Smooth muscle cell (in vitro differentiated cells): ENCODE measurements around the gene MEGF10. TPM values are rescaled to one million over a fixed set of nuclear protein-coding genes. Genes with fewer than 3 reads are reported as not detected.

Source experiments
- DNase-seq: peaks from one replicate; lab custom pipeline; 2025; ENCODE audit not compliant: unreplicated experiment; lab: John Stamatoyannopoulos, UW
- H2AFZ ChIP-seq: fragments of 200-600 bp; sonication (generic); 2 replicates; pipeline ENCODE4 v1.6.0; 2016; ENCODE audit warnings: antibody characterized with exemption, low read depth, mild to moderate bottlenecking
- H3F3A ChIP-seq: fragments of 200-600 bp; sonication (generic); 2 replicates; pipeline ENCODE4 v1.6.0; 2017; ENCODE audit warnings: antibody characterized with exemption, low read depth
- H3K27ac ChIP-seq: fragments of 200-600 bp; sonication (generic); 2 replicates; pipeline ENCODE4 v1.5.1; 2016; ENCODE audit warnings: low read depth, mild to moderate bottlenecking
- H3K27me3 ChIP-seq: fragments of 200-600 bp; sonication (generic); 2 replicates; pipeline ENCODE4 v1.6.1; 2016; ENCODE audit warnings: low read depth, mild to moderate bottlenecking
- H3K36me3 ChIP-seq: fragments of 200-600 bp; sonication (generic); 2 replicates; pipeline ENCODE4 v1.5.1; 2016; ENCODE audit warnings: low read depth
- H3K4me1 ChIP-seq: fragments of 200-600 bp; sonication (generic); 2 replicates; pipeline ENCODE4 v1.5.1; 2016; ENCODE audit warnings: low read depth
- H3K4me2 ChIP-seq: fragments of 200-600 bp; sonication (generic); 2 replicates; pipeline ENCODE4 v1.6.0; 2016; ENCODE audit warnings: mild to moderate bottlenecking
- H3K4me3 ChIP-seq: fragments of 200-600 bp; sonication (generic); 2 replicates; pipeline ENCODE4 v1.5.1; 2016; ENCODE audit warnings: mild to moderate bottlenecking
- H3K79me2 ChIP-seq: fragments of 200-600 bp; sonication (generic); 2 replicates; pipeline ENCODE4 v1.6.0; 2016; ENCODE audit warnings: low read depth, mild to moderate bottlenecking
- H3K9ac ChIP-seq: fragments of 200-600 bp; sonication (generic); 2 replicates; pipeline ENCODE4 v1.6.0; 2016; ENCODE audit warnings: low read depth
- H3K9me3 ChIP-seq: fragments of 200-600 bp; sonication (generic); replicated peaks from 2 replicates; pipeline ENCODE4 v1.5.1; 2016; ENCODE audit warnings: low read depth
- H4K20me1 ChIP-seq: fragments of 200-600 bp; sonication (generic); 2 replicates; pipeline ENCODE4 v1.6.0; 2016; ENCODE audit warnings: low read depth
- WGBS: methylation state at CpG from one replicate; pipeline ENCODE4 v1.1.7; 2016; ENCODE audit warnings: low lambda C conversion rate; 5-methylcytosine and 5-hydroxymethylcytosine counted together
- polyA plus RNA-seq: library from polyadenylated mRNA; unstranded; fragments of >200 nt; fragmentation: Nextera tagmentation; extraction: Ambion mirVana; gene quantifications from 2 replicates; pipeline ENCODE4 v1.2.1, GENCODE V29; 2016
- total RNA-seq: library from RNA; depleted of rRNA; stranded (reverse); fragments of >200 nt; gene quantifications from 2 replicates; pipeline ENCODE4 v1.2.3, GENCODE V29; 2014
- TF ChIP-seq, protein P1 (sequence below): fragments of 200-600 bp; sonication (generic); IDR thresholded peaks from 2 replicates; pipeline ENCODE4 v1.5.1; 2017; ENCODE audit warnings: borderline replicate concordance, mild to moderate bottlenecking, antibody characterized with exemption; ENCODE audit not compliant: insufficient read depth, poor library complexity, severe bottlenecking

MEGF10 gene
- total and polyA plus RNA-seq, 2 experiments from 2014 or later, result 0.83 to 3.6 TPM

- 76% methylated on average over 2 of the region's 2 CpGs for WGBS
- TF ChIP-seq, protein P1, sequence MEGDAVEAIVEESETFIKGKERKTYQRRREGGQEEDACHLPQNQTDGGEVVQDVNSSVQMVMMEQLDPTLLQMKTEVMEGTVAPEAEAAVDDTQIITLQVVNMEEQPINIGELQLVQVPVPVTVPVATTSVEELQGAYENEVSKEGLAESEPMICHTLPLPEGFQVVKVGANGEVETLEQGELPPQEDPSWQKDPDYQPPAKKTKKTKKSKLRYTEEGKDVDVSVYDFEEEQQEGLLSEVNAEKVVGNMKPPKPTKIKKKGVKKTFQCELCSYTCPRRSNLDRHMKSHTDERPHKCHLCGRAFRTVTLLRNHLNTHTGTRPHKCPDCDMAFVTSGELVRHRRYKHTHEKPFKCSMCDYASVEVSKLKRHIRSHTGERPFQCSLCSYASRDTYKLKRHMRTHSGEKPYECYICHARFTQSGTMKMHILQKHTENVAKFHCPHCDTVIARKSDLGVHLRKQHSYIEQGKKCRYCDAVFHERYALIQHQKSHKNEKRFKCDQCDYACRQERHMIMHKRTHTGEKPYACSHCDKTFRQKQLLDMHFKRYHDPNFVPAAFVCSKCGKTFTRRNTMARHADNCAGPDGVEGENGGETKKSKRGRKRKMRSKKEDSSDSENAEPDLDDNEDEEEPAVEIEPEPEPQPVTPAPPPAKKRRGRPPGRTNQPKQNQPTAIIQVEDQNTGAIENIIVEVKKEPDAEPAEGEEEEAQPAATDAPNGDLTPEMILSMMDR, result no peak
- H3K9me3 ChIP-seq, result no peaks in the 10 kb centered on the region
- no peaks in the 10 kb centered on the region for H4K20me1 ChIP-seq
- no peaks in the 10 kb centered on the region for H3K79me2 ChIP-seq
- no peak overlapping the region for H3K4me2 ChIP-seq
- no peak for DNase-seq
- no peak overlapping the region for H2AFZ ChIP-seq
- no peak overlapping the region for H3K9ac ChIP-seq
- no peak overlapping the region for H3K27ac ChIP-seq
- H3K4me3 ChIP-seq, result no peak overlapping the region
- no peaks in the 10 kb centered on the region for H3K36me3 ChIP-seq
- H3K27me3 ChIP-seq, result no peaks in the 10 kb centered on the region
- H3K4me1 ChIP-seq, result no peaks in the 10 kb centered on the region
- H3F3A ChIP-seq, result no peaks in the 10 kb centered on the region
Measured at GRCh38 chr5:127421471-127421870, 130.9 kb downstream of the MEGF10 start.

GRCh38 chr5:127423173-127423798, 132.7 kb downstream of the MEGF10 start:
- Histone ChIP-seq H3K9ac (no peak overlapping the region), H3K4me2 (no peak overlapping the region), H2AFZ (no peak overlapping the region), H3K4me1 (peaks cover 2% of the 10 kb centered on the region), H4K20me1 (no peaks in the 10 kb centered on the region), H3K9me3 (no peaks in the 10 kb centered on the region), H3K27me3 (no peaks in the 10 kb centered on the region), H3K36me3 (no peaks in the 10 kb centered on the region), H3K79me2 (no peaks in the 10 kb centered on the region), H3K27ac (no peak overlapping the region), H3F3A (no peaks in the 10 kb centered on the region), H3K4me3 (no peak overlapping the region)
- TF ChIP-seq, protein P1, result no peak
- 93% methylated on average over 4 of the region's 4 CpGs for WGBS
- no peak for DNase-seq

GRCh38 chr5:127425037-127425436, 134.4 kb downstream of the MEGF10 start:
- no peaks in the 10 kb centered on the region for H3K27me3 ChIP-seq
- no peaks in the 10 kb centered on the region for H3K36me3 ChIP-seq
- H3K27ac ChIP-seq, result no peak overlapping the region
- no peaks in the 10 kb centered on the region for H4K20me1 ChIP-seq
- peaks cover 6% of the 10 kb centered on the region for H3K4me1 ChIP-seq
- no peak overlapping the region for H3K9ac ChIP-seq
- TF ChIP-seq, protein P1, result no peak
- H3F3A ChIP-seq, result no peaks in the 10 kb centered on the region
- H3K79me2 ChIP-seq, result no peaks in the 10 kb centered on the region
- H2AFZ ChIP-seq, result no peak overlapping the region
- H3K4me3 ChIP-seq, result no peak overlapping the region
- no peak for DNase-seq
- no peak overlapping the region for H3K4me2 ChIP-seq
- no peaks in the 10 kb centered on the region for H3K9me3 ChIP-seq
- 28% methylated on average over 4 of the region's 4 CpGs for WGBS

- Histone ChIP-seq H3K36me3 (no peaks in the 10 kb centered on the region), H2AFZ (no peak overlapping the region), H3K4me1 (peaks cover 6% of the 10 kb centered on the region), H3K9ac (no peak overlapping the region), H4K20me1 (no peaks in the 10 kb centered on the region), H3K9me3 (no peaks in the 10 kb centered on the region), H3K27me3 (no peaks in the 10 kb centered on the region), H3K4me2 (no peak overlapping the region), H3F3A (no peaks in the 10 kb centered on the region), H3K4me3 (no peak overlapping the region), H3K79me2 (no peaks in the 10 kb centered on the region), H3K27ac (no peak overlapping the region)
- TF ChIP-seq, protein P1, result no peak
- DNase-seq, result no peak
- 71% methylated on average over 1 of the region's 1 CpG for WGBS
Measured at GRCh38 chr5:127425868-127426267, 135.3 kb downstream of the MEGF10 start.
